H9 (cell line): ENCODE data around the gene ANKFY1. TPM values are rescaled to one million over a fixed set of nuclear protein-coding genes. Genes with fewer than 3 reads are reported as not detected.
A peak's percentile ranks its signal among the peaks of the same experiment; 100 is the strongest.

Experiments used
- DNase-seq: peaks from one replicate; pipeline ENCODE4 v3.0.0-alpha.2; 2017
- H2AFZ ChIP-seq: one replicate; pipeline ENCODE4 v1.6.1; 2013; ENCODE audit warnings: mild to moderate bottlenecking, low read length, control low read depth, moderate library complexity
- H2AK5ac ChIP-seq: 2 replicates; pipeline ENCODE4 v1.6.1; 2013; ENCODE audit warnings: low read length, control low read depth, mixed read lengths; ENCODE audit not compliant: insufficient read length
- H2BK120ac ChIP-seq: one replicate; pipeline ENCODE4 v1.6.1; 2013; ENCODE audit warnings: low read depth, mild to moderate bottlenecking, low read length, control low read depth, inconsistent platforms; ENCODE audit not compliant: poor library complexity, severe bottlenecking
- H2BK12ac ChIP-seq: 2 replicates; pipeline ENCODE4 v1.6.1; 2013; ENCODE audit warnings: low read length, control low read depth, mixed read lengths, low read depth; ENCODE audit not compliant: insufficient read length
- H2BK15ac ChIP-seq: 2 replicates; pipeline ENCODE4 v1.6.1; 2013; ENCODE audit warnings: low read depth, low read length, control low read depth
- H2BK20ac ChIP-seq: one replicate; pipeline ENCODE4 v1.6.1; 2013; ENCODE audit warnings: low read depth, mild to moderate bottlenecking, low read length, control low read depth, inconsistent platforms; ENCODE audit not compliant: poor library complexity, severe bottlenecking
- H2BK5ac ChIP-seq: 2 replicates; pipeline ENCODE4 v1.6.1; 2013; ENCODE audit warnings: low read length, control low read depth, mixed read lengths; ENCODE audit not compliant: insufficient read length
- H3K14ac ChIP-seq: 2 replicates; pipeline ENCODE4 v1.6.1; 2013; ENCODE audit warnings: low read length, control low read depth; ENCODE audit not compliant: insufficient read depth
- H3K18ac ChIP-seq: 2 replicates; pipeline ENCODE4 v1.6.1; 2013; ENCODE audit warnings: low read depth, mild to moderate bottlenecking, mixed read lengths, low read length, control low read depth; ENCODE audit not compliant: insufficient read length
- H3K23ac ChIP-seq: 2 replicates; pipeline ENCODE4 v1.6.1; 2013; ENCODE audit warnings: low read length, control low read depth, mixed read lengths, low read depth; ENCODE audit not compliant: insufficient read length
- H3K23me2 ChIP-seq: 2 replicates; pipeline ENCODE4 v1.6.1; 2013; ENCODE audit warnings: low read depth, mild to moderate bottlenecking, mixed read lengths, low read length, control low read depth; ENCODE audit not compliant: insufficient read length, poor library complexity, severe bottlenecking
- H3K27ac ChIP-seq: 2 replicates; pipeline ENCODE4 v1.5.1; 2013; ENCODE audit warnings: low read length, control low read depth, mixed read lengths, low read depth; ENCODE audit not compliant: insufficient read length
- H3K27me3 ChIP-seq: 2 replicates; pipeline ENCODE4 v1.6.1; 2013; ENCODE audit warnings: low read length, control low read depth, inconsistent platforms; ENCODE audit not compliant: insufficient read depth
- H3K4ac ChIP-seq: 2 replicates; pipeline ENCODE4 v1.6.1; 2013; ENCODE audit warnings: low read depth, mild to moderate bottlenecking, control low read depth, inconsistent platforms, low read length, moderate library complexity
- H3K4me1 ChIP-seq: 2 replicates; pipeline ENCODE4 v1.6.1; 2013; ENCODE audit warnings: low read length, control low read depth, inconsistent platforms; ENCODE audit not compliant: insufficient read depth
- H3K4me2 ChIP-seq: 2 replicates; pipeline ENCODE4 v1.6.1; 2013; ENCODE audit warnings: low read length, control low read depth, mixed read lengths; ENCODE audit not compliant: insufficient read length, insufficient read depth
- H3K56ac ChIP-seq: 2 replicates; pipeline ENCODE4 v1.6.1; 2013; ENCODE audit warnings: low read depth, mild to moderate bottlenecking, mixed read lengths, low read length, control low read depth; ENCODE audit not compliant: insufficient read length
- H3K79me1 ChIP-seq: 2 replicates; pipeline ENCODE4 v1.6.1; 2013; ENCODE audit warnings: low read depth, mild to moderate bottlenecking, moderate library complexity, low read length, control low read depth, inconsistent platforms; ENCODE audit not compliant: insufficient read depth, poor library complexity, severe bottlenecking
- H3K79me2 ChIP-seq: 2 replicates; pipeline ENCODE4 v1.6.1; 2013; ENCODE audit warnings: low read length, control low read depth, inconsistent platforms; ENCODE audit not compliant: insufficient read depth
- H3K9ac ChIP-seq: 2 replicates; pipeline ENCODE4 v1.6.1; 2013; ENCODE audit warnings: low read length, control low read depth, mixed read lengths; ENCODE audit not compliant: insufficient read length; ENCODE audit errors: extremely low read depth
- H3K9me3 ChIP-seq: one replicate; pipeline ENCODE4 v1.6.1; 2013; ENCODE audit warnings: low read depth, low read length, inconsistent platforms; ENCODE audit not compliant: control insufficient read depth
- H3T11ph ChIP-seq: one replicate; pipeline ENCODE4 v1.6.1; 2013; ENCODE audit warnings: mild to moderate bottlenecking, low read length, control low read depth, inconsistent platforms
- H4K20me1 ChIP-seq: one replicate; pipeline ENCODE4 v1.6.1; 2013; ENCODE audit not compliant: control insufficient read depth, insufficient read length, insufficient read depth
- H4K5ac ChIP-seq: 2 replicates; pipeline ENCODE4 v1.6.1; 2013; ENCODE audit warnings: low read depth, mild to moderate bottlenecking, mixed read lengths, low read length, control low read depth; ENCODE audit not compliant: insufficient read length
- H4K8ac ChIP-seq: replicated peaks from 2 replicates; pipeline ENCODE4 v1.6.1; 2013; ENCODE audit warnings: low read length, control low read depth, mixed read lengths, low read depth; ENCODE audit not compliant: insufficient read length
- H4K91ac ChIP-seq: 2 replicates; pipeline ENCODE4 v1.6.1; 2013; ENCODE audit warnings: low read depth, mild to moderate bottlenecking, moderate library complexity, mixed read lengths, low read length, control low read depth; ENCODE audit not compliant: insufficient read length
- H3K27ac Mint-ChIP-seq, 3 experiments: 2 replicates in 2 of 3; 3 replicates in 1 of 3; pipeline ENCODE4 v1.8.0; 2020 to 2021; ENCODE audit warnings: mixed read lengths in 3 of 3, mild to moderate bottlenecking in 1 of 3, moderate library complexity in 1 of 3
- H3K27me3 Mint-ChIP-seq: 2 replicates; pipeline ENCODE4 v1.8.0; 2021; ENCODE audit warnings: low read depth, mild to moderate bottlenecking, moderate library complexity, mixed read lengths
- H3K36me3 Mint-ChIP-seq, 3 experiments: 2 replicates in 2 of 3; 3 replicates in 1 of 3; pipeline ENCODE4 v1.8.0; 2020 to 2021; ENCODE audit warnings: low read depth in 3 of 3, mixed read lengths in 3 of 3; ENCODE audit not compliant: insufficient read depth in 1 of 3
- H3K4me1 Mint-ChIP-seq, 2 experiments: 2 replicates each; pipeline ENCODE4 v1.8.0; 2020; ENCODE audit warnings: mixed read lengths in 2 of 2
- H3K4me3 Mint-ChIP-seq, 2 experiments: 2 replicates in 1 of 2; 3 replicates in 1 of 2; pipeline ENCODE4 v1.8.0; 2020 to 2021; ENCODE audit warnings: mild to moderate bottlenecking in 2 of 2, mixed read lengths in 2 of 2, moderate library complexity in 1 of 2
- H3K9me3 Mint-ChIP-seq, 2 experiments: 2 replicates in 1 of 2; 3 replicates in 1 of 2; pipeline ENCODE4 v1.8.0; 2020; ENCODE audit warnings: mild to moderate bottlenecking in 2 of 2, mixed read lengths in 2 of 2, moderate library complexity in 1 of 2
- WGBS: extraction: QIAGEN DNeasy Blood & Tissue Kit; methylation state at CpG from one replicate; pipeline ENCODE4 v1.1.7; 2013; ENCODE audit warnings: missing lambda C conversion rate, low lambda C conversion rate, mixed read lengths; ENCODE audit not compliant: insufficient read length; ENCODE audit errors: extremely low coverage; 5-methylcytosine and 5-hydroxymethylcytosine counted together
- total RNA-seq: library from RNA; stranded (reverse); gene quantifications from 2 replicates; pipeline ENCODE4 v1.2.1, GENCODE V29; 2021
- TF ChIP-seq, protein P1 (sequence below): fragments of 200-600 bp; sonication (generic); conservative IDR thresholded peaks from 3 replicates; pipeline ENCODE4 v1.8.0; 2021; ENCODE audit warnings: antibody characterized with exemption, mild to moderate bottlenecking

ANKFY1 gene
- total RNA-seq, 1 experiment from 2014 or later: 51.9 TPM

- TF ChIP-seq, protein P1, sequence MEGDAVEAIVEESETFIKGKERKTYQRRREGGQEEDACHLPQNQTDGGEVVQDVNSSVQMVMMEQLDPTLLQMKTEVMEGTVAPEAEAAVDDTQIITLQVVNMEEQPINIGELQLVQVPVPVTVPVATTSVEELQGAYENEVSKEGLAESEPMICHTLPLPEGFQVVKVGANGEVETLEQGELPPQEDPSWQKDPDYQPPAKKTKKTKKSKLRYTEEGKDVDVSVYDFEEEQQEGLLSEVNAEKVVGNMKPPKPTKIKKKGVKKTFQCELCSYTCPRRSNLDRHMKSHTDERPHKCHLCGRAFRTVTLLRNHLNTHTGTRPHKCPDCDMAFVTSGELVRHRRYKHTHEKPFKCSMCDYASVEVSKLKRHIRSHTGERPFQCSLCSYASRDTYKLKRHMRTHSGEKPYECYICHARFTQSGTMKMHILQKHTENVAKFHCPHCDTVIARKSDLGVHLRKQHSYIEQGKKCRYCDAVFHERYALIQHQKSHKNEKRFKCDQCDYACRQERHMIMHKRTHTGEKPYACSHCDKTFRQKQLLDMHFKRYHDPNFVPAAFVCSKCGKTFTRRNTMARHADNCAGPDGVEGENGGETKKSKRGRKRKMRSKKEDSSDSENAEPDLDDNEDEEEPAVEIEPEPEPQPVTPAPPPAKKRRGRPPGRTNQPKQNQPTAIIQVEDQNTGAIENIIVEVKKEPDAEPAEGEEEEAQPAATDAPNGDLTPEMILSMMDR: no peak
- H3K18ac ChIP-seq: no peak overlapping the region
- H3K79me2 ChIP-seq: peaks cover 8% of the 10 kb centered on the region; the same call in 1 of the 2 replicates
- Mint-ChIP-seq H3K9me3 (no peaks in the 10 kb centered on the region; a peak in 1 of 5 replicates), H3K27me3 (no peaks in the 10 kb centered on the region), H3K27ac (peak overlapping the region in 2 of 3 experiments; percentile 76 to 79; a peak in 4 of 7 replicates), H3K4me1 (peaks cover 24 to 27% of the 10 kb centered on the region in 2 experiments), H3K36me3 (peaks cover 11 to 46% (median 28%) of the 10 kb centered on the region in 3 experiments; a peak in 6 of 7 replicates), H3K4me3 (no peak overlapping the region)
- no peak for DNase-seq
- no peak overlapping the region for H3K23ac ChIP-seq
- no peak overlapping the region for H2BK5ac ChIP-seq
- WGBS: no CpG with 5 or more reads among the region's 8 CpGs
- peaks cover 10% of the 10 kb centered on the region for H3K23me2 ChIP-seq
- H4K20me1 ChIP-seq: no peaks in the 10 kb centered on the region
- H2AFZ ChIP-seq: no peak overlapping the region
- H3K14ac ChIP-seq: no peak overlapping the region; the same call in 1 of the 2 replicates
- H4K8ac ChIP-seq: no peak overlapping the region
- no peak overlapping the region for H3K27ac ChIP-seq
- no peak overlapping the region for H3T11ph ChIP-seq
- no peak overlapping the region for H3K4me2 ChIP-seq
- no peak overlapping the region for H2BK15ac ChIP-seq
- H3K56ac ChIP-seq: no peak overlapping the region
- H2BK20ac ChIP-seq: no peak overlapping the region
- H3K4ac ChIP-seq: no peak overlapping the region
- H3K79me1 ChIP-seq: peaks cover 6% of the 10 kb centered on the region
- H2BK12ac ChIP-seq: no peak overlapping the region
- no peak overlapping the region for H4K5ac ChIP-seq
- H3K9me3 ChIP-seq: no peaks in the 10 kb centered on the region
- no peaks in the 10 kb centered on the region; the same call in 1 of the 2 replicates for H3K4me1 ChIP-seq
- no peak overlapping the region for H3K9ac ChIP-seq
- H2BK120ac ChIP-seq: no peak overlapping the region
- H3K27me3 ChIP-seq: no peaks in the 10 kb centered on the region
- no peak overlapping the region for H4K91ac ChIP-seq
- no peak overlapping the region for H2AK5ac ChIP-seq
Observed at GRCh38 chr17:4267402-4267801, 3.6 kb upstream of the ANKFY1 start.
